Neural cell (in vitro differentiated cells): ENCODE measurements around the gene GALNT8. TPM values are rescaled to one million over a fixed set of nuclear protein-coding genes. Genes with fewer than 3 reads are reported as not detected.

Source experiments
- H2AFZ ChIP-seq: fragments of 200-600, 300-800 bp; sonication (generic), shearing (Covaris generic); 2 replicates; pipeline ENCODE4 v1.6.0; 2014; ENCODE audit warnings: low read depth, mild to moderate bottlenecking, antibody characterized with exemption, low read length, moderate library complexity
- H3F3A ChIP-seq: fragments of 200-600 bp; shearing (Covaris generic); 2 replicates; pipeline ENCODE4 v1.6.1; 2016; ENCODE audit warnings: mild to moderate bottlenecking, moderate library complexity, mixed read lengths, antibody characterized with exemption, low read length; ENCODE audit not compliant: insufficient read depth, poor library complexity, severe bottlenecking
- H3K27ac ChIP-seq: fragments of 200-600, 300-800 bp; sonication (generic), shearing (Covaris generic); 2 replicates; pipeline ENCODE4 v1.5.1; 2014; ENCODE audit warnings: mild to moderate bottlenecking, low read length, moderate library complexity
- H3K27me3 ChIP-seq: fragments of 300-800, 200-600 bp; sonication (generic), shearing (Covaris generic); 2 replicates; pipeline ENCODE4 v1.6.0; 2014; ENCODE audit warnings: mild to moderate bottlenecking, low read depth, low read length, moderate library complexity; ENCODE audit not compliant: insufficient read depth
- H3K36me3 ChIP-seq: fragments of 300-800, 200-600 bp; sonication (generic), shearing (Covaris generic); 2 replicates; pipeline ENCODE4 v1.5.1; 2014; ENCODE audit warnings: mild to moderate bottlenecking, antibody characterized with exemption, low read length, moderate library complexity; ENCODE audit not compliant: insufficient read depth
- H3K4me2 ChIP-seq: fragments of 300-800, 200-600 bp; sonication (generic), shearing (Covaris generic); 2 replicates; pipeline ENCODE4 v1.6.0; 2014; ENCODE audit warnings: mild to moderate bottlenecking, low read length
- H3K4me3 ChIP-seq: fragments of 300-800, 200-600 bp; sonication (generic), shearing (Covaris generic); 2 replicates; pipeline ENCODE4 v1.5.1; 2014; ENCODE audit warnings: mild to moderate bottlenecking, low read length, moderate library complexity
- H3K79me2 ChIP-seq: fragments of 200-600 bp; shearing (Covaris generic); replicated peaks from 2 replicates; pipeline ENCODE4 v1.6.0; 2014; ENCODE audit warnings: mild to moderate bottlenecking, low read length, moderate library complexity; ENCODE audit not compliant: insufficient read depth
- H3K9ac ChIP-seq: fragments of 300-800, 200-600 bp; sonication (generic), shearing (Covaris generic); 2 replicates; pipeline ENCODE4 v1.6.1; 2016; ENCODE audit warnings: mild to moderate bottlenecking, low read length, mixed read lengths
- H3K9me2 ChIP-seq: fragments of 200-600 bp; shearing (Covaris generic); 2 replicates; pipeline ENCODE4 v1.6.1; 2016; ENCODE audit warnings: mild to moderate bottlenecking, low read length, mixed read lengths; ENCODE audit not compliant: insufficient read depth
- H3K9me3 ChIP-seq: fragments of 200-600, 300-800 bp; sonication (generic), shearing (Covaris generic); 2 replicates; pipeline ENCODE4 v1.6.1; 2016; ENCODE audit warnings: mild to moderate bottlenecking, mixed run types, low read length, moderate library complexity, mixed read lengths
- H4K20me1 ChIP-seq: fragments of 200-600 bp; shearing (Covaris generic); 2 replicates; pipeline ENCODE4 v1.6.1; 2016; ENCODE audit warnings: mild to moderate bottlenecking, mixed run types; ENCODE audit not compliant: insufficient read depth
- CTCF ChIP-seq: fragments of 450-650 bp; IDR thresholded peaks from 2 replicates; pipeline ENCODE4 v1.5.1; 2014; ENCODE audit warnings: antibody characterized with exemption, mild to moderate bottlenecking, moderate library complexity; ENCODE audit not compliant: poor library complexity, severe bottlenecking
- EP300 ChIP-seq: fragments of 450-650 bp; conservative IDR thresholded peaks from 2 replicates; pipeline ENCODE4 v1.6.1; 2014; ENCODE audit warnings: antibody characterized with exemption, mild to moderate bottlenecking, moderate library complexity; ENCODE audit not compliant: poor library complexity, severe bottlenecking
- EZH2 ChIP-seq: fragments of 200-600, 300-800 bp; shearing (Covaris generic), sonication (generic); IDR thresholded peaks from 2 replicates; pipeline ENCODE4 v1.6.1; 2014; ENCODE audit warnings: antibody characterized with exemption, low read length, borderline replicate concordance, mild to moderate bottlenecking; ENCODE audit not compliant: insufficient read depth, poor library complexity, severe bottlenecking
- MXI1 ChIP-seq: fragments of 450-650 bp; conservative IDR thresholded peaks from 2 replicates; pipeline ENCODE4 v1.6.1; 2014; ENCODE audit warnings: antibody characterized with exemption, mild to moderate bottlenecking; ENCODE audit not compliant: poor library complexity, severe bottlenecking
- POLR2AphosphoS5 ChIP-seq: IDR thresholded peaks from 2 replicates; pipeline ENCODE4 v1.6.1; 2012
- RAD21 ChIP-seq: fragments of 450-650 bp; conservative IDR thresholded peaks from 2 replicates; pipeline ENCODE4 v1.6.1; 2014; ENCODE audit warnings: antibody characterized with exemption, mild to moderate bottlenecking, moderate library complexity
- REST ChIP-seq: IDR thresholded peaks from 2 replicates; pipeline ENCODE4 v1.6.1; 2012; ENCODE audit warnings: borderline replicate concordance
- SMC3 ChIP-seq: fragments of 450-650 bp; conservative IDR thresholded peaks from 2 replicates; pipeline ENCODE4 v1.6.1; 2014; ENCODE audit warnings: antibody characterized with exemption, mild to moderate bottlenecking, moderate library complexity; ENCODE audit not compliant: poor library complexity
- TAF1 ChIP-seq: IDR thresholded peaks from 2 replicates; pipeline ENCODE4 v1.6.1; 2012; ENCODE audit warnings: low read depth
- polyA plus RNA-seq: library from polyadenylated mRNA; depleted of rRNA; stranded (reverse); fragments of >200 nt; gene quantifications from 2 replicates; pipeline ENCODE4 v1.2.3, GENCODE V29; 2014

GALNT8 gene
- polyA plus RNA-seq, 1 donor from 2014 or later: 25.8 TPM

- H3K27me3 ChIP-seq: no peaks in the 10 kb centered on the region
- H3K9me2 ChIP-seq: no peaks in the 10 kb centered on the region
- TF ChIP-seq MXI1 (no peak), REST (no peak), POLR2AphosphoS5 (no peak), EZH2 (no peak), TAF1 (no peak), EP300 (no peak), SMC3 (no peak), RAD21 (no peak), CTCF (no peak)
- no peak overlapping the region for H3K9ac ChIP-seq
- H2AFZ ChIP-seq: no peak overlapping the region
- no peaks in the 10 kb centered on the region for H4K20me1 ChIP-seq
- no peak overlapping the region for H3K27ac ChIP-seq
- H3K9me3 ChIP-seq: no peaks in the 10 kb centered on the region
- H3K4me2 ChIP-seq: no peak overlapping the region
- peaks cover 6% of the 10 kb centered on the region for H3F3A ChIP-seq
- H3K36me3 ChIP-seq: peaks cover 4% of the 10 kb centered on the region
- H3K79me2 ChIP-seq: no peaks in the 10 kb centered on the region
- no peak overlapping the region for H3K4me3 ChIP-seq
Measured at GRCh38 chr12:4784404-4785054, 64.3 kb downstream of the GALNT8 start.

- Histone ChIP-seq H2AFZ (no peak overlapping the region), H3K36me3 (peaks cover 8% of the 10 kb centered on the region), H3K27me3 (no peaks in the 10 kb centered on the region), H3K9ac (no peak overlapping the region), H3K9me2 (no peaks in the 10 kb centered on the region), H3K9me3 (no peaks in the 10 kb centered on the region), H3K27ac (no peak overlapping the region), H3K79me2 (no peaks in the 10 kb centered on the region), H3K4me3 (no peak overlapping the region), H3K4me2 (no peak overlapping the region), H4K20me1 (no peaks in the 10 kb centered on the region), H3F3A (peaks cover 6% of the 10 kb centered on the region)
- TF ChIP-seq REST (no peak), RAD21 (no peak), TAF1 (no peak), CTCF (no peak), MXI1 (no peak), SMC3 (no peak), EP300 (no peak), POLR2AphosphoS5 (no peak), EZH2 (no peak)
Measured at GRCh38 chr12:4786795-4787194, 66.6 kb downstream of the GALNT8 start.
